ENCODE measurements around the gene ASL. TPM values are rescaled to one million over a fixed set of nuclear protein-coding genes. Genes with fewer than 3 reads are reported as not detected.

ASL gene
- total and polyA plus RNA-seq, 2 donors (not counting 1 experiment from before 2014, with no cell fraction given), result 38.0 to 48.7 TPM

- intact Hi-C loops (cut with micrococcal nuclease), result no loop called here
- Histone ChIP-seq H3K4me3 (ENCODE audit: control extremely low read depth in 1 of 5, extremely low read depth in 1 of 5, insufficient read depth in 1 of 5, low read depth in 2 of 5, low read length in 4 of 5) (no peak overlapping the region), H3K9ac (ENCODE audit: low read length) (no peak overlapping the region), H3K9me3 (ENCODE audit: control extremely low read depth in 1 of 3, control insufficient read depth in 2 of 3, insufficient read depth in 1 of 3, low read length in 2 of 3) (no peaks in the 10 kb centered on the region), H2AFZ (ENCODE audit: insufficient read depth, low read depth, low read length, poor library complexity, severe bottlenecking) (no peak overlapping the region), H3K36me3 (replicated peaks in 1 of 2; ENCODE audit: control extremely low read depth in 1 of 2, control insufficient read depth in 1 of 2, extremely low read depth in 1 of 2, insufficient read depth in 2 of 2, low read length in 1 of 2) (peaks cover 1 to 16% of the 10 kb centered on the region in 2 experiments), H4K20me1 (ENCODE audit: control insufficient read depth, insufficient read depth, low read length, poor library complexity, severe bottlenecking) (no peaks in the 10 kb centered on the region), H3K79me2 (ENCODE audit: control insufficient read depth, insufficient read depth, low read length) (no peaks in the 10 kb centered on the region), H3K27ac (ENCODE audit: low read length in 2 of 2) (no peak overlapping the region), H3K4me2 (replicated peaks; ENCODE audit: low read depth, low read length, poor library complexity, severe bottlenecking) (no peak overlapping the region), H3K4me1 (ENCODE audit: control insufficient read depth in 2 of 2, insufficient read depth in 2 of 2, low read length in 2 of 2) (no peaks in the 10 kb centered on the region), H3K27me3 (replicated peaks in 1 of 4; ENCODE audit: control extremely low read depth in 1 of 4, control insufficient read depth in 3 of 4, insufficient read depth in 4 of 4, low read length in 3 of 4) (no peaks in the 10 kb centered on the region)
- 97% methylated on average over 16 of the region's 16 CpGs for WGBS (ENCODE audit: insufficient coverage)
- ChIA-PET CTCF (no interaction called here), POLR2A (no interaction called here)
- TF ChIP-seq EZH2 (IDR thresholded peaks at IDR 0.05; ENCODE audit: borderline replicate concordance, insufficient read depth, low read depth, low read length, poor library complexity, severe bottlenecking), result no peak
- TF ChIP-seq CTCF (IDR thresholded peaks at IDR 0.05), result no peak
- ATAC-seq (ENCODE audit: low read depth), result no peak
- no peak overlapping the region for H3K27ac Mint-ChIP-seq
- no peak for DNase-seq
- H3K9me3 Mint-ChIP-seq (ENCODE audit: insufficient read depth), result no peaks in the 10 kb centered on the region
- H3K4me1 Mint-ChIP-seq, result no peaks in the 10 kb centered on the region
- no peak overlapping the region for H3K4me3 Mint-ChIP-seq
- no peaks in the 10 kb centered on the region for H3K27me3 Mint-ChIP-seq
Observed at GRCh38 chr7:66082886-66083415, 7.3 kb downstream of the ASL start.

DNA sequence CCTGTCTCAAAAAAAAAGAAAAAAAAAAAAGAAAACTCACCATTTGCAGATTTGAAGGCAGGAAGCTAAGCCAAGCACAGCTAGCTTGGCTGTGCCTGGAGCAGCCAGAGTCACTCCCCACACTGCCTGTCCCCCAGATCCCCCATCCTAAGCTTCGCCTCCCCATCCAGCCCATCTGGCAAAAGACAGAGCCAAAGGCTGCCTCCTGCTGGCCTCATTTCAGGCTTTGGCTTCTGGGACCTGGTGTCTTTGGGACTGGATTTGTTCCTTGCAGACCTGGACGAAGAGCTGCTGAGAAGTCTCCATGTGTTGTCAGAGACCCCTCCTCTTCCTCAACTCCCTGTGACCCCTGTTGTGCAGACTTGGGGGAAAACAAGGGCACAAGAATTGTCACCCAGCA lies 8.1 kb downstream of the ASL start:
- Histone ChIP-seq H3K4me1 (ENCODE audit: control insufficient read depth in 2 of 2, insufficient read depth in 2 of 2, low read length in 2 of 2) (no peaks in the 10 kb centered on the region), H3K79me2 (ENCODE audit: control insufficient read depth, insufficient read depth, low read length) (no peaks in the 10 kb centered on the region), H3K36me3 (replicated peaks in 1 of 2; ENCODE audit: control extremely low read depth in 1 of 2, control insufficient read depth in 1 of 2, extremely low read depth in 1 of 2, insufficient read depth in 2 of 2, low read length in 1 of 2) (peaks cover 1 to 16% of the 10 kb centered on the region in 2 experiments), H3K4me2 (replicated peaks; ENCODE audit: low read depth, low read length, poor library complexity, severe bottlenecking) (no peak overlapping the region), H3K9ac (ENCODE audit: low read length) (no peak overlapping the region), H3K9me3 (ENCODE audit: control extremely low read depth in 1 of 3, control insufficient read depth in 2 of 3, insufficient read depth in 1 of 3, low read length in 2 of 3) (no peaks in the 10 kb centered on the region), H2AFZ (ENCODE audit: insufficient read depth, low read depth, low read length, poor library complexity, severe bottlenecking) (no peak overlapping the region), H3K27me3 (replicated peaks in 1 of 4; ENCODE audit: control extremely low read depth in 1 of 4, control insufficient read depth in 3 of 4, insufficient read depth in 4 of 4, low read length in 3 of 4) (no peaks in the 10 kb centered on the region), H4K20me1 (ENCODE audit: control insufficient read depth, insufficient read depth, low read length, poor library complexity, severe bottlenecking) (no peaks in the 10 kb centered on the region), H3K4me3 (ENCODE audit: control extremely low read depth in 1 of 5, extremely low read depth in 1 of 5, insufficient read depth in 1 of 5, low read depth in 2 of 5, low read length in 4 of 5) (no peak overlapping the region), H3K27ac (ENCODE audit: low read length in 2 of 2) (no peak overlapping the region)
- no peak for TF ChIP-seq CTCF (IDR thresholded peaks at IDR 0.05)
- no peak for TF ChIP-seq EZH2 (IDR thresholded peaks at IDR 0.05; ENCODE audit: borderline replicate concordance, insufficient read depth, low read depth, low read length, poor library complexity, severe bottlenecking)
- Mint-ChIP-seq H3K4me3 (no peak overlapping the region), H3K27me3 (no peaks in the 10 kb centered on the region), H3K9me3 (ENCODE audit: insufficient read depth) (no peaks in the 10 kb centered on the region), H3K27ac (no peak overlapping the region), H3K4me1 (no peaks in the 10 kb centered on the region)
- ChIA-PET POLR2A (no interaction called here), CTCF (interaction anchor here (0.7 kb wide), 1 partner anchor 712 kb away, joined by 3 read pairs; no protein-coding TSS in a partner anchor)
- 100% methylated on average over 1 of the region's 2 CpGs for WGBS (ENCODE audit: insufficient coverage)
- ATAC-seq (ENCODE audit: low read depth) (no peak), DNase-seq (no peak)
- intact Hi-C loops (cut with micrococcal nuclease), result no loop called here

All from B cell (primary cell).